Activated CD4-positive, alpha-beta T cell treated with anti-CD3 and anti-CD28 coated beads, Interleukin-2, amount 10 ng/mL, durations not matched to agents 7 days and 5 days (primary cell): ENCODE data around the gene GAL. TPM values are rescaled to one million over a fixed set of nuclear protein-coding genes. Genes with fewer than 3 reads are reported as not detected.

Experiments used
- CTCF ChIA-PET: fragments of 350-600 bp; sonication (Branson Sonifier 250); formaldehyde crosslinking; loops from one replicate; lab custom pipeline; 2021; ENCODE audit warnings: antibody characterized with exemption; lab: Charles Lee
- POLR2A ChIA-PET: fragments of 350-600 bp; sonication (Branson Sonifier 250); formaldehyde crosslinking; loops from one replicate; lab custom pipeline; 2021; ENCODE audit warnings: antibody characterized with exemption; lab: Charles Lee
- DNase-seq: peaks from one replicate; pipeline ENCODE4 v3.0.0-alpha.2; 2020
- H3K27ac Mint-ChIP-seq: one replicate; pipeline ENCODE4 v1.8.0; 2021; ENCODE audit warnings: mild to moderate bottlenecking, moderate library complexity, mixed read lengths
- H3K27me3 Mint-ChIP-seq: one replicate; pipeline ENCODE4 v1.8.0; 2021; ENCODE audit warnings: mixed read lengths
- H3K36me3 Mint-ChIP-seq: one replicate; pipeline ENCODE4 v1.8.0; 2021; ENCODE audit warnings: low read depth, mixed read lengths
- H3K4me1 Mint-ChIP-seq: one replicate; pipeline ENCODE4 v1.8.0; 2021; ENCODE audit warnings: mixed read lengths
- H3K4me3 Mint-ChIP-seq: one replicate; pipeline ENCODE4 v1.8.0; 2021; ENCODE audit warnings: mild to moderate bottlenecking, moderate library complexity, mixed read lengths
- H3K9me3 Mint-ChIP-seq: one replicate; pipeline ENCODE4 v1.8.0; 2021; ENCODE audit warnings: mixed read lengths
- total RNA-seq, 2 experiments: library from RNA; stranded (reverse); gene quantifications; one replicate each; pipeline ENCODE4 v1.2.3, GENCODE V29; 2021

The GAL gene
- total RNA-seq, 2 experiments from 2014 or later, result not detected

GRCh38 chr11:68710409-68710808, 26.1 kb downstream of the GAL start:
- Mint-ChIP-seq H3K4me3 (no peak overlapping the region), H3K27me3 (no peaks in the 10 kb centered on the region), H3K9me3 (no peaks in the 10 kb centered on the region), H3K36me3 (no peaks in the 10 kb centered on the region), H3K4me1 (no peaks in the 10 kb centered on the region), H3K27ac (no peak overlapping the region)
- CTCF ChIA-PET, result no interaction called here
- DNase-seq, result no peak
- POLR2A ChIA-PET, result no interaction called here

GRCh38 chr11:68711114-68711513, 26.8 kb downstream of the GAL start:
- H3K4me3 Mint-ChIP-seq, result no peak overlapping the region
- H3K27ac Mint-ChIP-seq, result no peak overlapping the region
- POLR2A ChIA-PET, result no interaction called here
- H3K4me1 Mint-ChIP-seq, result no peaks in the 10 kb centered on the region
- no peaks in the 10 kb centered on the region for H3K27me3 Mint-ChIP-seq
- no peaks in the 10 kb centered on the region for H3K36me3 Mint-ChIP-seq
- no peak for DNase-seq
- H3K9me3 Mint-ChIP-seq, result no peaks in the 10 kb centered on the region
- CTCF ChIA-PET, result no interaction called here

GRCh38 chr11:68714060-68714856, 29.9 kb downstream of the GAL start:
- ChIA-PET CTCF (interaction anchor here (1.2 kb wide), 1 partner anchor 9 kb away, joined by 3 read pairs; no protein-coding TSS in a partner anchor), POLR2A (no interaction called here)
- Mint-ChIP-seq H3K27me3 (peaks cover 3% of the 10 kb centered on the region), H3K4me3 (no peak overlapping the region), H3K4me1 (no peaks in the 10 kb centered on the region), H3K9me3 (peaks cover 3% of the 10 kb centered on the region), H3K27ac (no peak overlapping the region), H3K36me3 (no peaks in the 10 kb centered on the region)
- DNase-seq, result no peak

- CTCF ChIA-PET, result interaction anchor here (1.2 kb wide), 1 partner anchor 10 kb away, joined by 3 read pairs; no protein-coding TSS in a partner anchor
- no peak overlapping the region for H3K4me3 Mint-ChIP-seq
- no peak overlapping the region for H3K27ac Mint-ChIP-seq
- DNase-seq, result no peak
- H3K4me1 Mint-ChIP-seq, result no peaks in the 10 kb centered on the region
- peaks cover 7% of the 10 kb centered on the region for H3K9me3 Mint-ChIP-seq
- peaks cover 13% of the 10 kb centered on the region for H3K27me3 Mint-ChIP-seq
- H3K36me3 Mint-ChIP-seq, result no peaks in the 10 kb centered on the region
- POLR2A ChIA-PET, result no interaction called here
Observed at GRCh38 chr11:68715456-68716122, 31.2 kb downstream of the GAL start.

- POLR2A ChIA-PET, result no interaction called here
- peaks cover 7% of the 10 kb centered on the region for H3K9me3 Mint-ChIP-seq
- H3K36me3 Mint-ChIP-seq, result no peaks in the 10 kb centered on the region
- H3K4me1 Mint-ChIP-seq, result no peaks in the 10 kb centered on the region
- DNase-seq, result no peak
- H3K4me3 Mint-ChIP-seq, result no peak overlapping the region
- H3K27ac Mint-ChIP-seq, result no peak overlapping the region
- peaks cover 15% of the 10 kb centered on the region for H3K27me3 Mint-ChIP-seq
- CTCF ChIA-PET, result no interaction called here
Observed at GRCh38 chr11:68721075-68721474, 36.7 kb downstream of the GAL start.

- Mint-ChIP-seq H3K27me3 (peaks cover 15% of the 10 kb centered on the region), H3K27ac (no peak overlapping the region), H3K4me1 (no peaks in the 10 kb centered on the region), H3K9me3 (peaks cover 7% of the 10 kb centered on the region), H3K36me3 (no peaks in the 10 kb centered on the region), H3K4me3 (no peak overlapping the region)
- no peak for DNase-seq
- CTCF ChIA-PET, result interaction anchor here (0.7 kb wide), 1 partner anchor 1115 kb away, joined by 4 read pairs; no protein-coding TSS in a partner anchor
- POLR2A ChIA-PET, result interaction anchor here (0.6 kb wide), 1 partner anchor 117 kb away, joined by 3 read pairs; no protein-coding TSS in a partner anchor
Observed at GRCh38 chr11:68722143-68722542, 37.8 kb downstream of the GAL start.

- CTCF ChIA-PET, result no interaction called here
- no peak for DNase-seq
- H3K27me3 Mint-ChIP-seq, result peaks cover 11% of the 10 kb centered on the region
- peaks cover 4% of the 10 kb centered on the region for H3K9me3 Mint-ChIP-seq
- no peaks in the 10 kb centered on the region for H3K36me3 Mint-ChIP-seq
- no peak overlapping the region for H3K27ac Mint-ChIP-seq
- H3K4me3 Mint-ChIP-seq, result no peak overlapping the region
- no peaks in the 10 kb centered on the region for H3K4me1 Mint-ChIP-seq
- POLR2A ChIA-PET, result no interaction called here
Observed at GRCh38 chr11:68724293-68724692, 39.9 kb downstream of the GAL start.

GRCh38 chr11:68727783-68728182, 43.4 kb downstream of the GAL start:
- ChIA-PET CTCF (interaction anchor here (0.9 kb wide), 1 partner anchor 19 kb away, joined by 3 read pairs; no protein-coding TSS in a partner anchor), POLR2A (no interaction called here)
- no peaks in the 10 kb centered on the region for H3K4me1 Mint-ChIP-seq
- no peak overlapping the region for H3K27ac Mint-ChIP-seq
- no peak overlapping the region for H3K4me3 Mint-ChIP-seq
- H3K27me3 Mint-ChIP-seq, result no peaks in the 10 kb centered on the region
- no peaks in the 10 kb centered on the region for H3K36me3 Mint-ChIP-seq
- no peaks in the 10 kb centered on the region for H3K9me3 Mint-ChIP-seq
- DNase-seq, result no peak

- CTCF ChIA-PET, result interaction anchor here (0.5 to 1.3 kb wide), 3 partner anchors 11 to 1658 kb away, joined by 3 to 5 read pairs (median 3); no protein-coding TSS in a partner anchor
- POLR2A ChIA-PET, result no interaction called here
Observed at GRCh38 chr11:68734111-68734510, 49.8 kb downstream of the GAL start.

GRCh38 chr11:68735125-68735524, 50.8 kb downstream of the GAL start:
- ChIA-PET POLR2A (no interaction called here), CTCF (no interaction called here)
- no peaks in the 10 kb centered on the region for H3K4me1 Mint-ChIP-seq
- no peaks in the 10 kb centered on the region for H3K27me3 Mint-ChIP-seq
- H3K9me3 Mint-ChIP-seq, result no peaks in the 10 kb centered on the region
- DNase-seq, result no peak
- no peaks in the 10 kb centered on the region for H3K36me3 Mint-ChIP-seq
- no peak overlapping the region for H3K4me3 Mint-ChIP-seq
- H3K27ac Mint-ChIP-seq, result no peak overlapping the region

More at GRCh38 chr11:68734111-68734510, 49.8 kb downstream of the GAL start:
- no peak for DNase-seq
- H3K9me3 Mint-ChIP-seq, result no peaks in the 10 kb centered on the region
- H3K27me3 Mint-ChIP-seq, result no peaks in the 10 kb centered on the region
- no peaks in the 10 kb centered on the region for H3K4me1 Mint-ChIP-seq
- no peak overlapping the region for H3K27ac Mint-ChIP-seq
- H3K36me3 Mint-ChIP-seq, result no peaks in the 10 kb centered on the region
- H3K4me3 Mint-ChIP-seq, result no peak overlapping the region

- POLR2A ChIA-PET, result no interaction called here
- no peak overlapping the region for H3K4me3 Mint-ChIP-seq
Observed at GRCh38 chr11:68735646-68736045, 51.3 kb downstream of the GAL start.

More at GRCh38 chr11:68735646-68736045, 51.3 kb downstream of the GAL start:
- H3K4me1 Mint-ChIP-seq, result no peaks in the 10 kb centered on the region
- H3K27ac Mint-ChIP-seq, result no peak overlapping the region
- no peak for DNase-seq
- H3K9me3 Mint-ChIP-seq, result no peaks in the 10 kb centered on the region
- H3K27me3 Mint-ChIP-seq, result no peaks in the 10 kb centered on the region
- H3K36me3 Mint-ChIP-seq, result no peaks in the 10 kb centered on the region
- CTCF ChIA-PET, result no interaction called here
